Body of pancreas (tissue), 4 donors: ENCODE data around the gene NUDT3. TPM values are rescaled to one million over a fixed set of nuclear protein-coding genes. Genes with fewer than 3 reads are reported as not detected.
"Not testable (repeated sequence)": the region's sequence is repeated elsewhere in the genome, so short reads cannot be mapped to it uniquely, and the experiment has no call there.

Experiments
- ATAC-seq: fragments of 150-250 bp; one replicate; pipeline ENCODE4 v1.9.1; 2016
- DNase-seq, 4 donors: peaks; one replicate each; pipeline ENCODE4 v3.0.0-alpha.2; 2019
- H3K27ac ChIP-seq, 4 donors: fragments of 200-600 bp; sonication (generic); 1 replicate in 3 of 4; 2 replicates in 1 of 4; pipeline versions ENCODE4 v1.5.1 to v1.6.1; 2016 to 2019; ENCODE audit warnings: mild to moderate bottlenecking in 1 of 4, mixed read lengths in 1 of 4, moderate library complexity in 1 of 4
- H3K27me3 ChIP-seq, 2 donors: fragments of 200-600 bp; sonication (generic); one replicate each; pipeline ENCODE4 v1.6.0; 2016; ENCODE audit warnings: mild to moderate bottlenecking in 1 of 2
- H3K36me3 ChIP-seq, 2 donors: fragments of 200-600 bp; sonication (generic); replicated peaks in 1 of 2; 2 replicates each; pipeline ENCODE4 v1.5.1; 2016; ENCODE audit warnings: low read depth in 2 of 2; ENCODE audit not compliant: insufficient read depth in 1 of 2
- H3K4me1 ChIP-seq: fragments of 200-600 bp; sonication (generic); one replicate; pipeline ENCODE4 v1.6.0; 2016
- H3K4me3 ChIP-seq, 2 donors: fragments of 200-600 bp; sonication (generic); 1 replicate in 1 of 2; 2 replicates in 1 of 2; pipeline ENCODE4 v1.5.1; 2016 to 2019
- H3K9me3 ChIP-seq, 3 donors: fragments of 200-600 bp; sonication (generic); 1 replicate in 2 of 3; 2 replicates in 1 of 3; pipeline ENCODE4 v1.5.1; 2016
- POLR2A ChIP-seq, 3 donors: fragments of 450-650 bp; IDR thresholded peaks; one replicate each; pipeline ENCODE4 v1.6.1; 2016; ENCODE audit warnings: antibody characterized with exemption in 3 of 3, mild to moderate bottlenecking in 2 of 3
- WGBS, 2 donors: methylation state at CpG; one replicate each; pipeline ENCODE4 v1.1.5; 2017; 5-methylcytosine and 5-hydroxymethylcytosine counted together
- intact Hi-C: fragments of 100-400 bp; cut with DNase I; formaldehyde crosslinking; loops from one replicate; pipeline ENCODE4 v1.15.1; 2023
- total RNA-seq, 2 donors: library from RNA; depleted of rRNA; stranded (reverse); fragments of >200 nt; gene quantifications; one replicate each; pipeline ENCODE4 v1.1.0, GENCODE V29; 2016
- TF ChIP-seq, protein P1 (sequence below), 7 experiments: fragments of 450-650 bp in 4 of 7; fragments of 200-600 bp in 3 of 7; sonication (generic) in 3 of 7; IDR thresholded peaks; one replicate each; pipeline ENCODE4 v1.5.1; 2016 to 2019; ENCODE audit warnings: antibody characterized with exemption in 7 of 7

NUDT3 gene
- total RNA-seq, 2 donors from 2014 or later, result 14.2 to 22.1 TPM

DNA sequence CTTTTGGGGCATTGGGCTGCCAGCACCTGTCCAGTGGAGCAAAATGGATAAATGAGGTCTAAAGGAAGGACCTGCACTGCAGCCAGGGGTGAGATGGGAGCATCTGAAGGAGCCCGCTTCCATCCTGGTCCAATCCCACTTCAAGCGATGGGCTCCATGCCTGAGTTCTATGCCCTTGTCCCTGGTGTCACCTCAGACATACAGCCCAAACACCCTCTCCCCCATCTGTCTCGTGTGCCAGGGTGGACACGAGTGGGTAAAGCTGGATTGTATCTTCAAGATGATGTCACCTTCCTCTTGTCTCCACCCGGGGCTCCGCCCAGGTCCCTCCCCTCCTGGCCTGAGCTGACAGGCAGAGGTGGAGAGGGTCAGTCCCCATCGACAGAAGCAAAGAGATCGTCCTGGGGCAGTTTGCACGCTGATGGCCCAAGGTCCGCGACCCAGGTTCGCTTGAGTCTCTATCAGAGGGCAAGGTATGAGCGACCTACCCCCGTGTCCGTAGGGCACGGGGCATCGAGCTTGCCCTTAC is 144.2 kb downstream of the NUDT3 start:
- 9 to 11% methylated on average over 17 of the region's 17 CpGs for WGBS, 2 donors
- ATAC-seq, result peak; percentile 12
- intact Hi-C loops, result loop anchor here (5.0 kb wide), 1 partner anchor 164 kb away; no protein-coding TSS in a partner anchor
- Histone ChIP-seq H3K27ac (peak overlapping the region; percentile 62 to 82 (median 78)), H3K9me3 (no peaks in the 10 kb centered on the region), H3K27me3 (no peaks in the 10 kb centered on the region), H3K4me1 (peaks cover 23% of the 10 kb centered on the region), H3K36me3 (no peaks in the 10 kb centered on the region), H3K4me3 (peak overlapping the region; percentile 47 to 66)
- TF ChIP-seq POLR2A (IDR thresholded peaks at IDR 0.05), result no peak
- TF ChIP-seq, protein P1, sequence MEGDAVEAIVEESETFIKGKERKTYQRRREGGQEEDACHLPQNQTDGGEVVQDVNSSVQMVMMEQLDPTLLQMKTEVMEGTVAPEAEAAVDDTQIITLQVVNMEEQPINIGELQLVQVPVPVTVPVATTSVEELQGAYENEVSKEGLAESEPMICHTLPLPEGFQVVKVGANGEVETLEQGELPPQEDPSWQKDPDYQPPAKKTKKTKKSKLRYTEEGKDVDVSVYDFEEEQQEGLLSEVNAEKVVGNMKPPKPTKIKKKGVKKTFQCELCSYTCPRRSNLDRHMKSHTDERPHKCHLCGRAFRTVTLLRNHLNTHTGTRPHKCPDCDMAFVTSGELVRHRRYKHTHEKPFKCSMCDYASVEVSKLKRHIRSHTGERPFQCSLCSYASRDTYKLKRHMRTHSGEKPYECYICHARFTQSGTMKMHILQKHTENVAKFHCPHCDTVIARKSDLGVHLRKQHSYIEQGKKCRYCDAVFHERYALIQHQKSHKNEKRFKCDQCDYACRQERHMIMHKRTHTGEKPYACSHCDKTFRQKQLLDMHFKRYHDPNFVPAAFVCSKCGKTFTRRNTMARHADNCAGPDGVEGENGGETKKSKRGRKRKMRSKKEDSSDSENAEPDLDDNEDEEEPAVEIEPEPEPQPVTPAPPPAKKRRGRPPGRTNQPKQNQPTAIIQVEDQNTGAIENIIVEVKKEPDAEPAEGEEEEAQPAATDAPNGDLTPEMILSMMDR (IDR thresholded peaks at IDR 0.05), result no peak
- DNase-seq, result peak; percentile 63 to 65 (median 64)

DNA sequence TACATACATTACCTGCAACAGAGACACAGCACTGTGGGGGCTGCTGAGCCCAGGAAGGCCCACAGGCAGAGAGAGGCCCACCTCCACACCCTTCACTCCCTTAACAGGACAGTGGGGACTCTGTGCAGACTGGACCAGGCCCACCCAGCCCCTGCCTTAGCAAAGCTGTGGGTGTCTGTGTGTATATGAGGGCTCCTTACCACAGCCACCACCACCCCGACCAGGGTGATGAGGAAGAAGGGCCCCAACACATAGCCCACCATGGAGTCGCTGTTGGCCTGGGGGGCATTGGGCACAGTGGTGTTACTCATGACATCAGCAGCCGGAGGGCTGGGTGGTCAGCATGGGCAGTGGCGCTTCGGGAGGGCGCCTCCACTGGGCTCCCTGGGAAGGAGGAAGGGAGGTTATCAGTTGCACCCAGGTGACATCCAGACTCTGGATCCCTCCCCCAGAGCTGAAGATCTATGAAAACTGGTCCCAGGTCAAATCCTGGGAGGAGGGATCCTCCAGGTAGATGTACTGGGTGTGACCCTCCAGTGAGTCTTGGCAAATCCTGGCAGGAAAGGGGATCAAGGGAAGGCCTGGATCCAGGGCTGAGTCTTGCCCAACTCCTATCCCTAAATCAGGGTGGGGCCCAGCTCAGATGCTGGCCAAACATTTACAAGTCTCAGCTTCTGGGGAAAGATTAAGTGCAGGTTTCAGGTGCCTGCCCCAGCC is 144.8 kb downstream of the NUDT3 start:
- TF ChIP-seq, protein P1 (IDR thresholded peaks at IDR 0.05), result no peak
- TF ChIP-seq POLR2A (IDR thresholded peaks at IDR 0.05), result no peak
- H3K4me1 ChIP-seq, result peaks cover 23% of the 10 kb centered on the region
- peak overlapping the region in 2 of 4 donors; percentile 75 to 82 for H3K27ac ChIP-seq
- ATAC-seq (no peak), DNase-seq (no peak)
- intact Hi-C loops, result loop anchor here (5.0 kb wide), 1 partner anchor 165 kb away; no protein-coding TSS in a partner anchor
- H3K9me3 ChIP-seq, result no peaks in the 10 kb centered on the region
- H3K4me3 ChIP-seq, result no peak overlapping the region
- WGBS, 2 donors, result 92% methylated on average over 6 of the region's 6 CpGs; no CpG with 5 or more reads in 1 of the 2 donors
- H3K36me3 ChIP-seq, result no peaks in the 10 kb centered on the region
- H3K27me3 ChIP-seq, result no peaks in the 10 kb centered on the region

DNA sequence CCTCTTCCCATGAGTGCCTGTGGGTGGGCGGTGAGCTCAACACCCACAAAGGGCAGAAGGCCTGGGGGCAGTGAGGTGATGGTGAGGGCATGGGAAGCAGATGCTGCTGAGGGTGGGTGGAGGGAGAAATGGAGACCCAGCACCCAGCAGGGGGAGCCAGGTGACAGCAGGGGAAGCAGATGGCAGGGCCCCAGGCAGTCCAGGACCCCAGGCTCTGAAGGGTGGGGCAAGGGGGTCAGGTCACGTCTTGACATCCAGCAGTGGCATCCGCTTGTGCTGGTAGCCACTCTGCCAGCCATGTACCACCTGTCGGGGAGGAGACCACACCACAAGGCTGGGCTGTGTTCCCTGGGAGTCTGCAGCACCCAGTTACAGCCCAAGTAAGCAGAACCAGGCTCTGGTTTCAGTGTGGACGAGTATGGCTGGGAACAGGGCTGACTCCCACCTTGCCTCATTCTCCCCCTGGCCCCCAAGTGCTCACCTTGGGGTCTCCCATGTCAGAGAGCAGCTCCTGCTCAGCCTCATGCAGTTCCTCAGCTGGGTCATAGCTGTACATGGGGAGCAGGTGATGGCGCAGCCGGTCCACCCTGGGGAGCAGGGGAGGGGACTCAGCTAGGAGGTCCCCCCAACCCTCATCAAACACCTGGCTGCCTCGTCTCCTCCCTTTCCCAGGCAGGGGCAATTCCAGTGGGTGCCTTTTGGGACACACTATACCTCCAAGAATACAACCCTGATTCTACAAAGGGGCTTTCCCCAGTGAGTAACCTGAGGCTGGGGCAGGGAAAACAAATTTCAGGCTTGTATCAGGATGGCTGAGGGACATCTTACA is 145.7 kb downstream of the NUDT3 start:
- no peak overlapping the region for H3K27ac ChIP-seq
- H3K4me1 ChIP-seq, result peaks cover 23% of the 10 kb centered on the region
- 72 to 74% methylated on average over 6 to 8 of the region's 8 CpGs for WGBS, 2 donors

DNA sequence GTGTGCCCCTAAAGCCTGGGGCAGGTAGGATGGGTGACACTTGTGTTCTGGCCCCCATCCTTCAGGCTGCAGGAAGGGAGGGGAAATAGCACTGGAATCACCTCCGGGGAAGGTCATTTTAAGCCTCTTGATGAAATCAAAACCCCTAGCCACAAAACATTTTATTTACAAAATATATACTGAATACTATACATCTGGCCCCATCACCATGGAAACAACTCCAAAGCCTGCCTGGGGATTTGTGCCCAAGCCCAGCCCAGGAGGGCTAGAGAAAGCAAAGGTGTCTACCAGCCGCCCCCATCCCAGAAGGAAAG is 146.3 kb downstream of the NUDT3 start:
- H3K9me3 ChIP-seq, result no peaks in the 10 kb centered on the region
- WGBS, 2 donors, result 42 to 80% methylated on average over 1 to 2 of the region's 2 CpGs
- no peak overlapping the region for H3K27ac ChIP-seq
- H3K4me3 ChIP-seq, result no peak overlapping the region
- TF ChIP-seq, protein P1 (IDR thresholded peaks at IDR 0.05), result no peak
- TF ChIP-seq POLR2A (IDR thresholded peaks at IDR 0.05), result no peak
- no peaks in the 10 kb centered on the region for H3K27me3 ChIP-seq
- no peak for ATAC-seq
- H3K4me1 ChIP-seq, result peaks cover 23% of the 10 kb centered on the region
- intact Hi-C loops, result loop anchor here (5.0 kb wide), 1 partner anchor 166 kb away; no protein-coding TSS in a partner anchor
- DNase-seq, result no peak
- no peaks in the 10 kb centered on the region for H3K36me3 ChIP-seq

More for the DNA sequence above, 145.7 kb downstream of the NUDT3 start:
- Histone ChIP-seq H3K27me3 (no peaks in the 10 kb centered on the region), H3K9me3 (no peaks in the 10 kb centered on the region), H3K4me3 (no peak overlapping the region), H3K36me3 (no peaks in the 10 kb centered on the region)
- ATAC-seq, result no peak
- peak in 1 of 4 donors; percentile 38 for DNase-seq
- intact Hi-C loops, result loop anchor here (5.0 kb wide), 1 partner anchor 166 kb away; no protein-coding TSS in a partner anchor
- no peak for TF ChIP-seq POLR2A (IDR thresholded peaks at IDR 0.05)
- TF ChIP-seq, protein P1 (IDR thresholded peaks at IDR 0.05), result peak in 5 of 7 experiments; percentile 14 to 38 (median 30)

DNA sequence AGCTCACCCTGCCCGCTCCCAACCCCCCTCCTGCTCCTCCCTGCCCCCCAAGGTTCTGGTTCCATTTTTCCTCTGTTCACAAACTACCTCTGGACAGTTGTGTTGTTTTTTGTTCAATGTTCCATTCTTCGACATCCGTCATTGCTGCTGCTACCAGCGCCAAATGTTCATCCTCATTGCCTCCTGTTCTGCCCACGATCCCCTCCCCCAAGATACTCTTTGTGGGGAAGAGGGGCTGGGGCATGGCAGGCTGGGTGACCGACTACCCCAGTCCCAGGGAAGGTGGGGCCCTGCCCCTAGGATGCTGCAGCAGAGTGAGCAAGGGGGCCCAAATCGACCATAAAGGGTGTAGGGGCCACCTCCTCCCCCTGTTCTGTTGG is 146.7 kb downstream of the NUDT3 start:
- H3K27ac ChIP-seq, H3K36me3 ChIP-seq, H3K9me3 ChIP-seq, DNase-seq, ATAC-seq, H3K27me3 ChIP-seq, H3K4me3 ChIP-seq: not testable (repeated sequence)
- intact Hi-C loops, result loop anchor here (5.0 kb wide), 1 partner anchor 167 kb away; no protein-coding TSS in a partner anchor
- WGBS, 2 donors, result 70 to 83% methylated on average over 7 of the region's 7 CpGs
- H3K4me1 ChIP-seq, result peaks cover 23% of the 10 kb centered on the region

DNA sequence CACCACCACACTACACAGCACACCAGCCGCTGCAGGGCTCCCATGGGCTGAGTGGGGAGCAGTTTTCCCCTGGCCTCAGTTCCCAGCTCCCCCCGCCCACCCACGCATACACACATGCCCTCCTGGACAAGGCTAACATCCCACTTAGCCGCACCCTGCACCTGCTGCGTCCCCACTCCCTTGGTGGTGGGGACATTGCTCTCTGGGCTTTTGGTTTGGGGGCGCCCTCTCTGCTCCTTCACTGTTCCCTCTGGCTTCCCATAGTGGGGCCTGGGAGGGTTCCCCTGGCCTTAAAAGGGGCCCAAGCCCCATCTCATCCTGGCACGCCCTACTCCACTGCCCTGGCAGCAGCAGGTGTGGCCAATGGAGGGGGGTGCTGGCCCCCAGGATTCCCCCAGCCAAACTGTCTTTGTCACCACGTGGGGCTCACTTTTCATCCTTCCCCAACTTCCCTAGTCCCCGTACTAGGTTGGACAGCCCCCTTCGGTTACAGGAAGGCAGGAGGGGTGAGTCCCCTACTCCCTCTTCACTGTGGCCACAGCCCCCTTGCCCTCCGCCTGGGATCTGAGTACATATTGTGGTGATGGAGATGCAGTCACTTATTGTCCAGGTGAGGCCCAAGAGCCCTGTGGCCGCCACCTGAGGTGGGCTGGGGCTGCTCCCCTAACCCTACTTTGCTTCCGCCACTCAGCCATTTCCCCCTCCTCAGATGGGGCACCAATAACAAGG is 147.3 kb downstream of the NUDT3 start:
- not testable (repeated sequence) for DNase-seq, H3K27ac ChIP-seq, H3K27me3 ChIP-seq, H3K9me3 ChIP-seq, H3K4me3 ChIP-seq, H3K36me3 ChIP-seq, ATAC-seq
- 84 to 87% methylated on average over 7 to 12 of the region's 13 CpGs for WGBS, 2 donors
- peaks cover 23% of the 10 kb centered on the region for H3K4me1 ChIP-seq
- intact Hi-C loops, result loop anchor here (5.0 kb wide), 1 partner anchor 167 kb away; no protein-coding TSS in a partner anchor
